ENCODE results near the gene GBP2.

GBP2 gene

DNA sequence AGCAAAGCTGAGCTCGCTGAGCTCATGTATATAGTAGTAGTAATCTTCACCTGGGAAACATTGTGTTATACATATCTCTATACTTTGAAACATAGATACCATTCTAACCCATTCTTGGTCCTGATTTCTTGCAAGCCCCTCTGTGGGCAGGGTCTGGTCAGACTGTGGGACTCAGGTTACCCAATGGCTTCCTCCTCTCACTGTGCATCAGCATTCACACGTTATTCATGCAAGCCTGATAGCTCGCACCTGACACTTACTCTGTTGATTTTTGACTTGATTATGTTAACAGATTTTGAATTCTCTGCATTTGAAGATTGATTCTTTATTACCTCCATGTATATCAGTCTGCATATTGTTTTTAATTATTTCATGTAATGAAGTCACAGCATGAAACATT, 48.6 kb upstream of the GBP2 start (continued):
- TF ChIP-seq ZNF214 (tag by site-specific recombination; IDR thresholded peaks at IDR 0.05; ENCODE audit: borderline replicate concordance) = no peak

- Histone ChIP-seq H3K4me3 (ENCODE audit: low read depth, low read length) (no peak overlapping the region), H3K36me3 (ENCODE audit: control insufficient read depth in 2 of 2, insufficient read depth in 1 of 2, low read length in 2 of 2) (no peaks in the 10 kb centered on the region), H3K9me3 (ENCODE audit: control insufficient read depth, insufficient read depth, low read depth, low read length) (no peaks in the 10 kb centered on the region), H3K27ac (ENCODE audit: extremely low read depth, low read depth, low read length) (no peak overlapping the region), H3K4me1 (ENCODE audit: control insufficient read depth, insufficient read depth, low read length) (no peaks in the 10 kb centered on the region)
- POLR2A ChIA-PET = no interaction called here
- CTCF ChIA-PET = no interaction called here
- no peak for TF ChIP-seq TCF7L2 (IDR thresholded peaks at IDR 0.05; ENCODE audit: borderline replicate concordance, low read depth, low read length)
- TF ChIP-seq ZNF561 (tag by site-specific recombination; IDR thresholded peaks at IDR 0.05; ENCODE audit: borderline replicate concordance) = no peak
- TF ChIP-seq, protein P1, sequence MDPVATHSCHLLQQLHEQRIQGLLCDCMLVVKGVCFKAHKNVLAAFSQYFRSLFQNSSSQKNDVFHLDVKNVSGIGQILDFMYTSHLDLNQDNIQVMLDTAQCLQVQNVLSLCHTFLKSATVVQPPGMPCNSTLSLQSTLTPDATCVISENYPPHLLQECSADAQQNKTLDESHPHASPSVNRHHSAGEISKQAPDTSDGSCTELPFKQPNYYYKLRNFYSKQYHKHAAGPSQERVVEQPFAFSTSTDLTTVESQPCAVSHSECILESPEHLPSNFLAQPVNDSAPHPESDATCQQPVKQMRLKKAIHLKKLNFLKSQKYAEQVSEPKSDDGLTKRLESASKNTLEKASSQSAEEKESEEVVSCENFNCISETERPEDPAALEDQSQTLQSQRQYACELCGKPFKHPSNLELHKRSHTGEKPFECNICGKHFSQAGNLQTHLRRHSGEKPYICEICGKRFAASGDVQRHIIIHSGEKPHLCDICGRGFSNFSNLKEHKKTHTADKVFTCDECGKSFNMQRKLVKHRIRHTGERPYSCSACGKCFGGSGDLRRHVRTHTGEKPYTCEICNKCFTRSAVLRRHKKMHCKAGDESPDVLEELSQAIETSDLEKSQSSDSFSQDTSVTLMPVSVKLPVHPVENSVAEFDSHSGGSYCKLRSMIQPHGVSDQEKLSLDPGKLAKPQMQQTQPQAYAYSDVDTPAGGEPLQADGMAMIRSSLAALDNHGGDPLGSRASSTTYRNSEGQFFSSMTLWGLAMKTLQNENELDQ (tag by site-specific recombination; IDR thresholded peaks at IDR 0.05; ENCODE audit: low read depth) = no peak
- TF ChIP-seq ZNF624 (tag by site-specific recombination; IDR thresholded peaks at IDR 0.05) = no peak
- TF ChIP-seq, protein P2, sequence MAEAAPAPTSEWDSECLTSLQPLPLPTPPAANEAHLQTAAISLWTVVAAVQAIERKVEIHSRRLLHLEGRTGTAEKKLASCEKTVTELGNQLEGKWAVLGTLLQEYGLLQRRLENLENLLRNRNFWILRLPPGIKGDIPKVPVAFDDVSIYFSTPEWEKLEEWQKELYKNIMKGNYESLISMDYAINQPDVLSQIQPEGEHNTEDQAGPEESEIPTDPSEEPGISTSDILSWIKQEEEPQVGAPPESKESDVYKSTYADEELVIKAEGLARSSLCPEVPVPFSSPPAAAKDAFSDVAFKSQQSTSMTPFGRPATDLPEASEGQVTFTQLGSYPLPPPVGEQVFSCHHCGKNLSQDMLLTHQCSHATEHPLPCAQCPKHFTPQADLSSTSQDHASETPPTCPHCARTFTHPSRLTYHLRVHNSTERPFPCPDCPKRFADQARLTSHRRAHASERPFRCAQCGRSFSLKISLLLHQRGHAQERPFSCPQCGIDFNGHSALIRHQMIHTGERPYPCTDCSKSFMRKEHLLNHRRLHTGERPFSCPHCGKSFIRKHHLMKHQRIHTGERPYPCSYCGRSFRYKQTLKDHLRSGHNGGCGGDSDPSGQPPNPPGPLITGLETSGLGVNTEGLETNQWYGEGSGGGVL (tag by site-specific recombination; IDR thresholded peaks at IDR 0.05) = no peak
- TF ChIP-seq, protein P3, sequence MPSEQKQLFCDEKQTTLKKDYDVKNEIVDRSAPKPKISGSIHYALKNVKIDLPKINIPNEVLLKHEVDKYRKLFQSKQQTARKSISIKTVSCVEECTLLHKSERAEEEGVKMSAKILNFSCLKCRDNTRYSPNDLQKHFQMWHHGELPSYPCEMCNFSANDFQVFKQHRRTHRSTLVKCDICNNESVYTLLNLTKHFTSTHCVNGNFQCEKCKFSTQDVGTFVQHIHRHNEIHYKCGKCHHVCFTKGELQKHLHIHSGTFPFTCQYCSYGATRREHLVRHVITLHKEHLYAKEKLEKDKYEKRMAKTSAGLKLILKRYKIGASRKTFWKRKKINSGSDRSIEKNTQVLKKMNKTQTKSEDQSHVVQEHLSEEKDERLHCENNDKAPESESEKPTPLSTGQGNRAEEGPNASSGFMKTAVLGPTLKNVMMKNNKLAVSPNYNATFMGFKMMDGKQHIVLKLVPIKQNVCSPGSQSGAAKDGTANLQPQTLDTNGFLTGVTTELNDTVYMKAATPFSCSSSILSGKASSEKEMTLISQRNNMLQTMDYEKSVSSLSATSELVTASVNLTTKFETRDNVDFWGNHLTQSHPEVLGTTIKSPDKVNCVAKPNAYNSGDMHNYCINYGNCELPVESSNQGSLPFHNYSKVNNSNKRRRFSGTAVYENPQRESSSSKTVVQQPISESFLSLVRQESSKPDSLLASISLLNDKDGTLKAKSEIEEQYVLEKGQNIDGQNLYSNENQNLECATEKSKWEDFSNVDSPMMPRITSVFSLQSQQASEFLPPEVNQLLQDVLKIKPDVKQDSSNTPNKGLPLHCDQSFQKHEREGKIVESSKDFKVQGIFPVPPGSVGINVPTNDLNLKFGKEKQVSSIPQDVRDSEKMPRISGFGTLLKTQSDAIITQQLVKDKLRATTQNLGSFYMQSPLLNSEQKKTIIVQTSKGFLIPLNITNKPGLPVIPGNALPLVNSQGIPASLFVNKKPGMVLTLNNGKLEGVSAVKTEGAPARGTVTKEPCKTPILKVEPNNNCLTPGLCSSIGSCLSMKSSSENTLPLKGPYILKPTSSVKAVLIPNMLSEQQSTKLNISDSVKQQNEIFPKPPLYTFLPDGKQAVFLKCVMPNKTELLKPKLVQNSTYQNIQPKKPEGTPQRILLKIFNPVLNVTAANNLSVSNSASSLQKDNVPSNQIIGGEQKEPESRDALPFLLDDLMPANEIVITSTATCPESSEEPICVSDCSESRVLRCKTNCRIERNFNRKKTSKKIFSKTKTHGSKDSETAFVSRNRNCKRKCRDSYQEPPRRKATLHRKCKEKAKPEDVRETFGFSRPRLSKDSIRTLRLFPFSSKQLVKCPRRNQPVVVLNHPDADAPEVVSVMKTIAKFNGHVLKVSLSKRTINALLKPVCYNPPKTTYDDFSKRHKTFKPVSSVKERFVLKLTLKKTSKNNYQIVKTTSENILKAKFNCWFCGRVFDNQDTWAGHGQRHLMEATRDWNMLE (tag by site-specific recombination; conservative IDR thresholded peaks at IDR 0.05; ENCODE audit: low read depth) = no peak
- TF ChIP-seq ZNF274 (IDR thresholded peaks at IDR 0.05; ENCODE audit: low read length) = no peak
- TF ChIP-seq ZNF274 (tag by site-specific recombination; IDR thresholded peaks at IDR 0.05; ENCODE audit: borderline replicate concordance) = no peak
- TF ChIP-seq ZNF221 (tag by site-specific recombination; IDR thresholded peaks at IDR 0.05; ENCODE audit: borderline replicate concordance) = no peak
- TF ChIP-seq PRDM1 (tag by site-specific recombination; IDR thresholded peaks at IDR 0.05) = no peak
- TF ChIP-seq, protein P4, sequence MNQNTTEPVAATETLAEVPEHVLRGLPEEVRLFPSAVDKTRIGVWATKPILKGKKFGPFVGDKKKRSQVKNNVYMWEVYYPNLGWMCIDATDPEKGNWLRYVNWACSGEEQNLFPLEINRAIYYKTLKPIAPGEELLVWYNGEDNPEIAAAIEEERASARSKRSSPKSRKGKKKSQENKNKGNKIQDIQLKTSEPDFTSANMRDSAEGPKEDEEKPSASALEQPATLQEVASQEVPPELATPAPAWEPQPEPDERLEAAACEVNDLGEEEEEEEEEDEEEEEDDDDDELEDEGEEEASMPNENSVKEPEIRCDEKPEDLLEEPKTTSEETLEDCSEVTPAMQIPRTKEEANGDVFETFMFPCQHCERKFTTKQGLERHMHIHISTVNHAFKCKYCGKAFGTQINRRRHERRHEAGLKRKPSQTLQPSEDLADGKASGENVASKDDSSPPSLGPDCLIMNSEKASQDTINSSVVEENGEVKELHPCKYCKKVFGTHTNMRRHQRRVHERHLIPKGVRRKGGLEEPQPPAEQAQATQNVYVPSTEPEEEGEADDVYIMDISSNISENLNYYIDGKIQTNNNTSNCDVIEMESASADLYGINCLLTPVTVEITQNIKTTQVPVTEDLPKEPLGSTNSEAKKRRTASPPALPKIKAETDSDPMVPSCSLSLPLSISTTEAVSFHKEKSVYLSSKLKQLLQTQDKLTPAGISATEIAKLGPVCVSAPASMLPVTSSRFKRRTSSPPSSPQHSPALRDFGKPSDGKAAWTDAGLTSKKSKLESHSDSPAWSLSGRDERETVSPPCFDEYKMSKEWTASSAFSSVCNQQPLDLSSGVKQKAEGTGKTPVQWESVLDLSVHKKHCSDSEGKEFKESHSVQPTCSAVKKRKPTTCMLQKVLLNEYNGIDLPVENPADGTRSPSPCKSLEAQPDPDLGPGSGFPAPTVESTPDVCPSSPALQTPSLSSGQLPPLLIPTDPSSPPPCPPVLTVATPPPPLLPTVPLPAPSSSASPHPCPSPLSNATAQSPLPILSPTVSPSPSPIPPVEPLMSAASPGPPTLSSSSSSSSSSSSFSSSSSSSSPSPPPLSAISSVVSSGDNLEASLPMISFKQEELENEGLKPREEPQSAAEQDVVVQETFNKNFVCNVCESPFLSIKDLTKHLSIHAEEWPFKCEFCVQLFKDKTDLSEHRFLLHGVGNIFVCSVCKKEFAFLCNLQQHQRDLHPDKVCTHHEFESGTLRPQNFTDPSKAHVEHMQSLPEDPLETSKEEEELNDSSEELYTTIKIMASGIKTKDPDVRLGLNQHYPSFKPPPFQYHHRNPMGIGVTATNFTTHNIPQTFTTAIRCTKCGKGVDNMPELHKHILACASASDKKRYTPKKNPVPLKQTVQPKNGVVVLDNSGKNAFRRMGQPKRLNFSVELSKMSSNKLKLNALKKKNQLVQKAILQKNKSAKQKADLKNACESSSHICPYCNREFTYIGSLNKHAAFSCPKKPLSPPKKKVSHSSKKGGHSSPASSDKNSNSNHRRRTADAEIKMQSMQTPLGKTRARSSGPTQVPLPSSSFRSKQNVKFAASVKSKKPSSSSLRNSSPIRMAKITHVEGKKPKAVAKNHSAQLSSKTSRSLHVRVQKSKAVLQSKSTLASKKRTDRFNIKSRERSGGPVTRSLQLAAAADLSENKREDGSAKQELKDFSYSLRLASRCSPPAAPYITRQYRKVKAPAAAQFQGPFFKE (tag by site-specific recombination; IDR thresholded peaks at IDR 0.05; ENCODE audit: borderline replicate concordance) = no peak
- TF ChIP-seq ZNF510 (tag by site-specific recombination; IDR thresholded peaks at IDR 0.05; ENCODE audit: insufficient replicate concordance) = no peak
- TF ChIP-seq OVOL3 (tag by site-specific recombination; IDR thresholded peaks at IDR 0.05) = no peak
- TF ChIP-seq ZEB2 (tag by site-specific recombination; IDR thresholded peaks at IDR 0.05) = no peak
- no peak for TF ChIP-seq PRDM4 (tag by site-specific recombination; IDR thresholded peaks at IDR 0.05)
- no peak for TF ChIP-seq ZNF521 (tag by site-specific recombination; IDR thresholded peaks at IDR 0.05)
These were observed 46.7 kb upstream of the GBP2 start for GRCh38 chr1:89172468-89173143.
